LNCaP clone FGC (cell line): ENCODE measurements around the gene SCNN1B.
"Not testable (repeated sequence)": the region's sequence is repeated elsewhere in the genome, so short reads cannot be mapped to it uniquely, and the experiment has no call there.

ENCODE experiments used
- DNase-seq: peaks from one replicate; pipeline ENCODE4 v3.0.0-alpha.2; 2011; ENCODE audit warnings: low read depth
- H3K4me3 ChIP-seq: 2 replicates; pipeline ENCODE4 v1.5.1; 2011; ENCODE audit warnings: mild to moderate bottlenecking, low read depth, low read length, control low read depth
- CTCF ChIP-seq: IDR thresholded peaks from 2 replicates; pipeline ENCODE4 v1.5.1; 2012; ENCODE audit warnings: mild to moderate bottlenecking; ENCODE audit not compliant: control insufficient read depth, insufficient read depth; ENCODE audit errors: extremely low read depth

The SCNN1B gene

GRCh38 chr16:23378921-23379320, 76.8 kb downstream of the SCNN1B start:
- DNase-seq = no peak
- TF ChIP-seq CTCF = no peak
- H3K4me3 ChIP-seq = no peak overlapping the region

GRCh38 chr16:23379707-23380106, 77.6 kb downstream of the SCNN1B start:
- no peak for TF ChIP-seq CTCF
- no peak overlapping the region for H3K4me3 ChIP-seq
- DNase-seq = no peak

GRCh38 chr16:23380501-23380951, 78.4 kb downstream of the SCNN1B start:
- no peak for TF ChIP-seq CTCF
- DNase-seq = no peak
- H3K4me3 ChIP-seq = no peak overlapping the region

- not testable (repeated sequence) for H3K4me3 ChIP-seq, DNase-seq
These were observed 79.6 kb downstream of the SCNN1B start for GRCh38 chr16:23381702-23382101.

GRCh38 chr16:23382279-23382678, 80.2 kb downstream of the SCNN1B start:
- no peak for TF ChIP-seq CTCF
- no peak for DNase-seq
- no peak overlapping the region for H3K4me3 ChIP-seq

- no peak for TF ChIP-seq CTCF
- DNase-seq = no peak
- H3K4me3 ChIP-seq = no peak overlapping the region
These were observed 81.8 kb downstream of the SCNN1B start for GRCh38 chr16:23383881-23384280.

GRCh38 chr16:23384878-23385277, 82.8 kb downstream of the SCNN1B start:
- no peak for TF ChIP-seq CTCF
- DNase-seq = no peak
- H3K4me3 ChIP-seq = no peak overlapping the region

- no peak for TF ChIP-seq CTCF
- DNase-seq = no peak
These were observed 83.3 kb downstream of the SCNN1B start for GRCh38 chr16:23385441-23385840.

More at GRCh38 chr16:23385441-23385840, 83.3 kb downstream of the SCNN1B start:
- no peak overlapping the region for H3K4me3 ChIP-seq
